Large intestine (tissue), 3 donors: Measurements from ENCODE around the gene LTC4S. TPM values are rescaled to one million over a fixed set of nuclear protein-coding genes. Genes with fewer than 3 reads are reported as not detected.
"Not testable (repeated sequence)": the region's sequence is repeated elsewhere in the genome, so short reads cannot be mapped to it uniquely, and the experiment has no call there.

Experiments used
- DNase-seq, 2 donors: peaks; one replicate each; pipeline versions ENCODE4 v3.0.0 to v3.0.0-alpha.2; 2013
- H3K27ac ChIP-seq: one replicate; pipeline ENCODE4 v1.5.1; 2013; ENCODE audit warnings: low read length
- H3K27me3 ChIP-seq: 2 replicates; pipeline ENCODE4 v1.6.1; 2013; ENCODE audit warnings: low read length; ENCODE audit not compliant: control insufficient read depth, insufficient read depth
- H3K36me3 ChIP-seq: 2 replicates; pipeline ENCODE4 v1.6.1; 2013; ENCODE audit warnings: low read length; ENCODE audit not compliant: control insufficient read depth, insufficient read depth
- H3K4me1 ChIP-seq: one replicate; pipeline ENCODE4 v1.6.1; 2013; ENCODE audit warnings: low read length; ENCODE audit not compliant: control insufficient read depth, insufficient read depth
- H3K4me3 ChIP-seq: one replicate; pipeline ENCODE4 v1.5.1; 2013; ENCODE audit warnings: low read length
- H3K9me3 ChIP-seq: one replicate; pipeline ENCODE4 v1.6.1; 2013; ENCODE audit warnings: mild to moderate bottlenecking, low read depth, low read length, moderate library complexity; ENCODE audit not compliant: control insufficient read depth
- WGBS: methylation state at CpG from one replicate; pipeline ENCODE4 v1.1.5; 2013; ENCODE audit warnings: low lambda C conversion rate; ENCODE audit not compliant: insufficient coverage; 5-methylcytosine and 5-hydroxymethylcytosine counted together
- polyA plus RNA-seq: library from polyadenylated mRNA; unstranded; fragments of 120-200 nt; gene quantifications from one replicate; pipeline ENCODE4 v1.2.1, GENCODE V29; 2013

LTC4S gene
- polyA plus RNA-seq, 1 donor = 2.9 TPM

- Histone ChIP-seq H3K4me3 (no peak overlapping the region), H3K4me1 (no peaks in the 10 kb centered on the region), H3K9me3 (no peaks in the 10 kb centered on the region), H3K36me3 (peaks cover 40% of the 10 kb centered on the region), H3K27me3 (no peaks in the 10 kb centered on the region), H3K27ac (no peak overlapping the region)
- no peak for DNase-seq
- whole genome bisulfite sequencing = no CpG with 5 or more reads among the region's 7 CpGs
Measured at GRCh38 chr5:179780362-179780761, 13.4 kb upstream of the LTC4S start.

GRCh38 chr5:179781846-179782245 lies 11.9 kb upstream of the LTC4S start:
- H3K36me3 ChIP-seq = peaks cover 26% of the 10 kb centered on the region
- no peak overlapping the region for H3K4me3 ChIP-seq
- no peaks in the 10 kb centered on the region for H3K27me3 ChIP-seq
- no peaks in the 10 kb centered on the region for H3K9me3 ChIP-seq
- H3K4me1 ChIP-seq = no peaks in the 10 kb centered on the region
- no CpG with 5 or more reads among the region's 4 CpGs for WGBS
- no peak for DNase-seq
- H3K27ac ChIP-seq = no peak overlapping the region

GRCh38 chr5:179783128-179783527 lies 10.7 kb upstream of the LTC4S start:
- Histone ChIP-seq H3K27me3 (no peaks in the 10 kb centered on the region), H3K27ac (no peak overlapping the region), H3K9me3 (no peaks in the 10 kb centered on the region), H3K4me1 (no peaks in the 10 kb centered on the region), H3K36me3 (peaks cover 16% of the 10 kb centered on the region), H3K4me3 (no peak overlapping the region)
- DNase-seq = no peak
- 92% methylated on average over 2 of the region's 9 CpGs for WGBS

GRCh38 chr5:179786861-179787260 lies 6.9 kb upstream of the LTC4S start:
- H3K4me1 ChIP-seq = no peaks in the 10 kb centered on the region
- no CpG with 5 or more reads among the region's 12 CpGs for WGBS
- H3K27ac ChIP-seq = no peak overlapping the region
- no peaks in the 10 kb centered on the region for H3K27me3 ChIP-seq
- no peak overlapping the region for H3K4me3 ChIP-seq
- no peak for DNase-seq
- no peaks in the 10 kb centered on the region for H3K9me3 ChIP-seq
- no peaks in the 10 kb centered on the region for H3K36me3 ChIP-seq

GRCh38 chr5:179788193-179788854 lies 5.5 kb upstream of the LTC4S start:
- no peak for DNase-seq
- no CpG with 5 or more reads among the region's 7 CpGs for WGBS
- H3K4me3 ChIP-seq = no peak overlapping the region
- H3K27ac ChIP-seq = no peak overlapping the region
- H3K36me3 ChIP-seq = peaks cover 3% of the 10 kb centered on the region
- H3K4me1 ChIP-seq = no peaks in the 10 kb centered on the region
- H3K9me3 ChIP-seq = no peaks in the 10 kb centered on the region
- H3K27me3 ChIP-seq = no peaks in the 10 kb centered on the region

- not testable (repeated sequence) for H3K9me3 ChIP-seq, DNase-seq, H3K4me1 ChIP-seq, H3K36me3 ChIP-seq, H3K4me3 ChIP-seq, H3K27me3 ChIP-seq, H3K27ac ChIP-seq
- no CpG with 5 or more reads among the region's 9 CpGs for whole genome bisulfite sequencing
Measured at GRCh38 chr5:179789278-179789677, 4.5 kb upstream of the LTC4S start.

- no CpG with 5 or more reads among the region's 15 CpGs for WGBS
- Histone ChIP-seq H3K27ac (no peak overlapping the region), H3K4me3 (no peak overlapping the region), H3K4me1 (peaks cover 11% of the 10 kb centered on the region), H3K9me3 (no peaks in the 10 kb centered on the region), H3K36me3 (peaks cover 6% of the 10 kb centered on the region), H3K27me3 (no peaks in the 10 kb centered on the region)
- no peak for DNase-seq
Measured at GRCh38 chr5:179791881-179792611, 1.7 kb upstream of the LTC4S start.

GRCh38 chr5:179792612-179793467 lies 946 bp upstream of the LTC4S start:
- DNase-seq = no peak
- no CpG with 5 or more reads among the region's 24 CpGs for WGBS

GRCh38 chr5:179794171-179794570 lies 385 bp downstream of the LTC4S start:
- H3K36me3 ChIP-seq = peaks cover 25% of the 10 kb centered on the region
- no peaks in the 10 kb centered on the region for H3K27me3 ChIP-seq
- H3K4me1 ChIP-seq = peaks cover 11% of the 10 kb centered on the region
- H3K27ac ChIP-seq = no peak overlapping the region
- DNase-seq = no peak
- peaks cover 4% of the 10 kb centered on the region for H3K9me3 ChIP-seq
- no peak overlapping the region for H3K4me3 ChIP-seq
- no CpG with 5 or more reads among the region's 3 CpGs for WGBS

More at GRCh38 chr5:179792612-179793467, 946 bp upstream of the LTC4S start:
- Histone ChIP-seq H3K36me3 (peaks cover 11% of the 10 kb centered on the region), H3K4me1 (peaks cover 11% of the 10 kb centered on the region), H3K4me3 (no peak overlapping the region), H3K27me3 (no peaks in the 10 kb centered on the region), H3K27ac (no peak overlapping the region), H3K9me3 (no peaks in the 10 kb centered on the region)

- no peak for DNase-seq
- Histone ChIP-seq H3K9me3 (peaks cover 4% of the 10 kb centered on the region), H3K27ac (no peak overlapping the region), H3K36me3 (peaks cover 29% of the 10 kb centered on the region), H3K27me3 (no peaks in the 10 kb centered on the region), H3K4me1 (peaks cover 11% of the 10 kb centered on the region), H3K4me3 (no peak overlapping the region)
- WGBS = no CpG with 5 or more reads among the region's 3 CpGs
Measured at GRCh38 chr5:179794575-179794974, 789 bp downstream of the LTC4S start.
